Stimulated activated naive CD8-positive, alpha-beta T cell treated with anti-CD3 and anti-CD28 coated beads, Interleukin-15, Interleukin-2, amounts not matched to agents 100 U/mL and 50 U/mL, for 24 hours (primary cell): ENCODE results near the gene RPS3.

Experiments
- ATAC-seq: fragments of 150-1000 bp; cut with Tn5 transposase; one replicate; pipeline ENCODE4 v1.10.0; 2021
- DNase-seq: peaks from one replicate; pipeline ENCODE4 v3.0.0; 2021

RPS3 gene

DNA sequence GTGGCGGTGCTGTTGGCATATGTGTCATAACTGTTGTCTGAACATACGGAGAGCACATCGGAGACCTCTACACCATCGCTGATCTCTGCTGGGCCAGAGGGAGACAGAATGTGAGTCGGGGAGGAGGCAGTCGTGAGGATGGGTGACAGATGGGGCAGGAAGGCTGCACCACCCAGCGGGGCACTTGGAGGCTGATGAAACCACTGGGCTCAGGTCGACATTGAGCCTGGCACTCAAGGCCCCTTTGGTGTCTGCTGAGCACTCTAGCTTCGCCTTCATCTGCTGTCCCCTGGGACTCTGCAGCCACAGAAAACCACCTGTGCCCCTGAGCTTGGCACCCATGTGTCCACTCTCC, 36.2 kb downstream of the RPS3 start:
- DNase-seq (no peak), ATAC-seq (no peak)

DNA sequence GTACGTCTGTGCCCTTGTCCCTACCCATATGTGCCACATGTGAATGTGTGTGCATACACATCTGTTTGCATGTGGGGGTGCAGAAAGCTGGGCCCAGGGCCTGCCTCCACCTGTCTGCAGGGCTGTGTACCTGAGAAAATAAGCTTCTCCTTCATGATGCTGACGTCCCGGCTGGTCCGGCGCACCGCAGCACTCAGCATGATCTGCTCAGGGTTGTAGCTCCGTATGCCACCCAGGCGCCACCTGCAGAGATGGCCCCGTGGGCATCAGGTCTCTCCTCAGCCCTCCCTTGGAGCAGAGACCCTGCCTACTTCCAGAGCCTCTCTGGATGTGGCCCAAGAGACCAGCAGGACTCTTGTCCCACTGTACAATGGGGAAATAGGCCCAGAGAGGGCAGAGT, 37.5 kb downstream of the RPS3 start:
- DNase-seq (no peak), ATAC-seq (no peak)

DNA sequence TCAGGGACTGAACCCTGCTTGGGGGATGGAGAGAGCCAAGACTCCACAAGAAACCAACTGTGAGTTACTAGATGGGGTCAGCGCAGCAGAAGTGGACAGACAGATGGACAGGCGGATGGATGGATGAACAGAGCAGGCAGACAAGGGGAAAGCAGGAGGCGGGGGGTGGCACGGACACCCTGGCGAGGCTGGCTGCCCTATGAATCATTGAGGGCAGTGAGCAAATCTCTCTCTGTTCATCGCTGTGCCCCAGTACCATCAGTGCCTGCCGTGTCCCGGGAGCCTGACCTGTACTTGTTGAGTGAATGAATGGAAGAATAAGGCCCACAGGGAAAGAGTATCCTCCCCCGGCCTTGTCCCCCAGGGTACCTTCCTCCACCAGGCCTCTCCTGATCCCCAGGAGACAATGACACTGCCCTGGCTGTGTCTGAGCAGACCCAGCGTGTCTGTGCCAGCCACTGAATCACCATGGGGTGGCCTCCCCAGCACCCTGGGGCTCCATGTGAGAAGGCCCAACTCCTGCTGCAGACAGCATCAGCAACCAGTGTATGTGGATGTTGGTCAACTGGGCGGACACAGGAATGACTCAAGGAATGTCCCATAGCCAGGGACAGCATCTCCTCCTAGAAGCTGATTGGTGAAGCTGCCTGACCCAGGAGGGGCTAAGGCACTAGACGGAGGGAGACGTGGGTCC, 38.8 kb downstream of the RPS3 start:
- ATAC-seq = no peak
- DNase-seq = no peak

DNA sequence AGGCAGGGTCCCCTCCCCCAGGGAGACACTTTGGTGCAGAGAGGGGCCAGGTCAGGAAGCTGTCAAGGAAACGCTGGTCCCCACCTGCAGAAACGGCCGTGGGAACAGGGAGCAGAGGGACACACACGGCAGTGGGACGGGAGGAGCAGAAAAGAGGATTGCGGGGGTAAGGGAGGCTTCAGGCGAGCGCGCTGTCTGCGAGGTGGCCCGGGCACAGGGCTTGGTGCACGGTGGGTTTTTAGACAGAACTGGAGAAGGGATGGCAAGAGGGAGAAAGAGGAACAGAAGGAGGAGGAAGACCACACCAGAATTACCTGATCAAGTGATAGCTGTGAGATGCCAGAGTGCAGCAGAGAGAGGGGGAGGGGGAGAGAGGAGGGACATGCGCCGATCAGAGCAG, 39.7 kb downstream of the RPS3 start:
- DNase-seq (no peak), ATAC-seq (no peak)

DNA sequence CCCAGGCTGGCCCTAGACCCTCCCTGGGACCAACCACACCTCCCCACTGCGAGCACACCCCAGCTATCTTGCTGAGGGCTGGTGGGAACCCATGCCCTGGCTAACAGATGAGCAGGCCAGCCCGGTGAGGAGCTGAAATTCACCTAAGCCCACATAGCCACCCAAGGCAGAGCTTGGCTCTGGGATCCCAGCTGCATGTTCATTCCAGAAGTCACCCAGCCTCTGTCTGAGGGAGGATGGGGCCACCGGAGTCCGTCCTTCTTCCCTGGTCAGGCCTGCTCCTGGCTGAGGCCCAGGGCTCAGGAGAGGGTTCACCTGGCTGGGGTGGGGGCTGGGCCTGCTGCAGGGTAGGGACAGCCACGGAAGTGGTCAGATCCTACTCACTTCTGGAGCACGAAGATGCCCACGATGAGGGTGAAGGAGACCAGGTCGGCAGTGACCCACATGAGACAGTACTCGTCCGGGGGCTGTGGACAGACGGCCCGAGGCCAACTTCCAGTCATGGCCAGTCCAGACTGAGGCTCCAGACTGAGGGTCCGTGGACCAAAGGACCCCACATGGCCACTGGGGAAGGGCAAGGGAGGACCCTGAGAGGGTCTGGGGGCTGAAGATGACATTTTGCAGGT, 40.3 kb downstream of the RPS3 start:
- ATAC-seq (no peak), DNase-seq (no peak)

DNA sequence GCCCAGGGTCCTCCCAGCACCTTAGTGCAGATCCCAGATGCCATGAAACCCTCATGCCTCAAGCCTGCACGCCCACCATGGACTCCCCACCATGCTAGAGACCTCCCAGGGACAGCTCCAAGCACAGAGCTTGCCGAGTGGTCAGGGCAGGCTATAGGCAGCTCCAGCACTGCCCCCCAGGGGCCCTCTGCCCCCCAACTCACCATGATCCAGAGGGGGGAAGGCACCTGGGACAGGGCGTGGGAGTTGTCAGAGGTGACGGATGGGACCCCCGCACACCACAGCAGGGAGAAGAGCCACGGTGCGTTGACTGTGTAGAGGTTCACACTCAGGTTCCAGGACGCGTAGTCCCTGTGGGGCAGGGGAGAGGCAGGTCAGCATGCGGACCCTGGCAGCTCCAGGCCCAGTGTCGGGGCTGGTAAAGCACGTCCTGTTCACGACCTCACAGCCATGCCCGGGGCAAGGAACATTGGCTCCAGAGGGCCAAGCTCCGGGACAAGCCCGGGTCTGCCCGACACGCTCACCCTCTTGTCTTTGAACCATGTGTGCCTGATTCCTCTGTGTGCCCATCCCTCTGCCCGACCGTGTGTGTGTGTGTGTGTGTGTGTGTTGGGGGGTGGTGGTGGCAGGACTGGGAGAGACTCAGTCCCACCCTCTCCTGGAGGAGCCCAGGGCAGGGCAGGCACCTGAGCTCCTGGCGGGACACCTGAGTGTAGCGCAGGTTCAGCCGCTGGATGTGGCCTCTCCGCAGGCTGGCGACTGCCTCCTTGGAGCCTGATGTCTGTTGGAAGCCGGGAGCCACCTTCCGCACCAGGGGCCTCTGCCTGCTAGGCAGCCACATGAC, 41.9 kb downstream of the RPS3 start:
- ATAC-seq (no peak), DNase-seq (no peak)

DNA sequence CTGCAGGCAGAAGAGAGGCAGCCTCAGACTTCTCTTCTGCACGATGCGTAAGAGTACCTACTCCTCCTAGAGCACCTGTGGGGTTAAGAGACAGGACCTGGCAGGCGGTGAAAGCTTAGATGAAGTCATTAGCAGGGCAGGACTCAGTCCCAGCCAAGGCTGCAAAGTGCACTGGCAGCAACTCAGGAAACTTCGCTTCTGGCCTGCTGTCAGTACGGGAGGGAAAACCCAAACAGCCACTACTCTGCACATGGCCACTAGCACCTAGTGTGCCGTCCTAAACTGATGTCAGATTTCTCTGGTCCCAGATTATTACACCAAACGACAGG, 42.5 kb downstream of the RPS3 start:
- DNase-seq (no peak), ATAC-seq (no peak)

DNA sequence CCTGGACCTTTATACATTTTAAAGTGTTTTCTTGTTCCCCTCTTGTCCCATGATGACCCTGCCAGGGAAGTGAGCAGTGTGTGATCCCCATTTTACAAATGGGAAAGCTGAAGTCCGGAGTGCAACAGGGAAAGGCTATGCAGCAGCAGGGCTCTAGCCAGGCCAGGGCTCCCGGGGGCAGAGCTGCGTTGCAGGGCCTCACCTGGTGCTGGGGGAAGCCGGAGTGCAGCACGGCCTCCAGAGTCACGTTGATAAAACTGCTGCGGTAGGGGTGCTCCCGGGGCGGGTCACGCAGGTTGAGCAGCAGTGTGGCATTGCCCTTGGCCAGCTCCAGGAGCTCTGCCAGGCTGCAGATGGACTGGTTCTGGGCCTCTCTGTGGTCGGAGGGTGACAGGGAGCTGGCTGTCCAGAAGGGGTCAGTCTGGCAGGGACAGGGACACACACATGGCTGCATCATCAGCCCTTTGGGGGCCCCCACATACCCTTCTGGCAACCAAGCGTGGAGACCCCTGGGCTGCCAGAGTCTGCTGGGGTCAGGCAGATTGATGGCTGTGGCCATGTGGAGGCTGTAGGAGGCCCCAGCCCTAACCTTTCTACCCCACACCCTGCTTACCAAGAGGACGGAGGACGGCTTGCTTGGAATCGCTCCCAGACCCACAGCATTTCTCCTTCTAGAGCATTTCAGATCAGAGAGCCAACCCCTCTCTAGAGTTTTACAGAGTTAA, 43.0 kb downstream of the RPS3 start:
- DNase-seq (no peak), ATAC-seq (no peak)

DNA sequence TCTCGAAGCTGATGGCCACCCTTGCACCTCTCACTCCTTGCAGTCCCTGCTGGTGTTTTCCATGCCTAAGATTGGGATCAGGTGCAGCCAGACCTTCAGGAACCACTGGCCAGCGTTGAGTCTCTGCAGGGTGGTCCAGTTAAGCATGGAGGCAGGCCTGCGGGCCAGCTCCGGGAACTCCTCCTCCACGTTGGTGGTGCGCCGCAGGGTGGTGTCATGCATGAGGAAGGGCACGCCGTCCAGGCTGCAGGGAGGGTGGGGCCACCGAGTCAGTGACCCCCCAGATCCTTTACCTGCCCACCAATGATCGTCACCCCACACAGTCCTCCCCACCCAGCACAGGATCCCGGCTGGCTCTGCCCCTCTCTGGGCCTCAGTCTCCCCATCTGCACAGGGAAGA, 43.7 kb downstream of the RPS3 start:
- ATAC-seq (no peak), DNase-seq (no peak)

DNA sequence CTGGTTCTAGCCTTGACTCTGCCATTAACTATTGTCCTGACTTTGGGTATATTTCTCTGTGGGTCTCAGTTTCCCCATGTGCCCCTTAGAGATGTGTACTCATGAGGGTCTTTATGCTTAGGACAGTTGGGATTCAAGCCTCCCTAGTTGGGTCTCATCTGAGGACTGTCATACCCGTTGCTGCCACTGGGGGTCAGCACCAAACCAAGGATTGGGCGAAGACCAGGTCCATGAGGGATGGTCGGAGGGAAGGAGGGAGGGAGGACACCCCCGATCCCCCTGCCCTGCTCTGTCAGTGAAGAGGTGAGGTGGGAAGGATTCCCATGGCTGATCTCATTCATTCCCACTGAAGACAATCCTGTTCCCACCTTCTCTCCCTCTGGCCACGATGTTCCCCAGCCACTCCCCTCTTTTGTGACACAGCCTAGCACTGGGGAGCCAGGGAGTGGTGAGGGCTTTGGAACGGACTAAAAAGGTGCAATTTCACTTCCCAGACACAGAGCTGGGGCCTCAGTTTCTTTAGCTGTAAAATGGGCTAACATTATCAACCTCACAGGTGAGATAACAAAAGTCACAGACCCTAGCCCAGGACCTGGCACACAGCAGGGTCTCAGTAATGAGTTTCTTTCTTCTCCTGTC, 46.1 kb downstream of the RPS3 start:
- ATAC-seq = peak; percentile 69
- peak; percentile 82 for DNase-seq

DNA sequence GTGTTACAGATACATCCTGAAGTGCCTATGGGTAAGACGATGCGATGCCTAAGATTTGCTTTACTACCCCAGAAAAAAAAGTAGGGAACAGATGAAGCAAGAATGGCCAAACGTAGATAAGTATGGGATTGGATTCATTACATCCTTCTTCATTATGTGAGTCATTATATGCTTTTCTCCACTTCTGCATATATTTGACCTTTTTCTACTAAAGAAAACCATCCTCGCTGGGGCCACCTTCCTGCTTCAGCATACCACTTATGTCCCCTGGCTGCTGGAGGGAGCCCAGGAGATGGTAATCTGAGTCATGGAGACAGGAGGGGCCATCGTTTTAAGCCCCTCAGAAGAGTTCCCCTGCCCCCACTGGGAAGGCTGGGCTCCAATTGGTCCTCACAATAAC, 48.1 kb downstream of the RPS3 start:
- no peak for DNase-seq
- ATAC-seq = no peak

DNA sequence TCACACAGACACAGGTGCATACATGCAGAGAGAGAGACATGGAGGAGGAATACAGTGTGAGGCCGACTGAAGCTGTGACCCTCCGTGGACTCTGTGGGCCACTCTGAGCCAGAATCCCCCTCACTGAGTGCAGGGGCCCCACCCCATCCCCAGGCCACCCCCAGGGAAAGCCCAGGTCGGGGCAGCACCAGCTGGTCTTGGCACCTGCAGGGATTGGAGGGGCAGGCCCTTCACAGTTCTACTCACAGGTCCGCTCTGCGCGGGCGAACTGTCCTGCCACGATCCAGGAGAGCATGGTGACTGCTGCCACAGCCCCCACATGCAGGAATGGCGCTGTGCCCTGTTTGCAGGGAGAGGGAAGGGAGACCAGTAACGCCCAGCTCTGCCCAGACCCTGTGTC, 50.0 kb downstream of the RPS3 start:
- ATAC-seq (no peak), DNase-seq (no peak)

DNA sequence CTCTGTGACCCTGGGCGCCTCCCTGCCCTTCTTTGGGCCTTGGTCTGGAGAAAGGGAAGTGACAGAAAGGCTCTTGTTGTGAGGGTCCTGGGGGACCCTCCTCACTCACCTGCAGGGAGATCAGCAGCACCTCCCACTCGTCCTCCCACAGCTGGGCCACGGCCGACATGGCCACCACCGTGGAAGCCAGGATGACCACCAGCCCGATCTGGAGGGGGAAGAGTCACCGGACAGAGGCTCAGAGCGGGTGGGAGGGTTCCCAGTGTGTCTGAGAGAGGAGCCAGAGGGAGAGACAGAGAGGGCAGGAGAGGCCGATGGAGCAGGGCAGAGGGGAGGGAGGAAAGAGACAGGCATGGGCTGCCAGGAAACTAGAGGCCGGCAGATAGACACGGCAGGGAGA, 50.5 kb downstream of the RPS3 start:
- ATAC-seq (no peak), DNase-seq (no peak)

DNA sequence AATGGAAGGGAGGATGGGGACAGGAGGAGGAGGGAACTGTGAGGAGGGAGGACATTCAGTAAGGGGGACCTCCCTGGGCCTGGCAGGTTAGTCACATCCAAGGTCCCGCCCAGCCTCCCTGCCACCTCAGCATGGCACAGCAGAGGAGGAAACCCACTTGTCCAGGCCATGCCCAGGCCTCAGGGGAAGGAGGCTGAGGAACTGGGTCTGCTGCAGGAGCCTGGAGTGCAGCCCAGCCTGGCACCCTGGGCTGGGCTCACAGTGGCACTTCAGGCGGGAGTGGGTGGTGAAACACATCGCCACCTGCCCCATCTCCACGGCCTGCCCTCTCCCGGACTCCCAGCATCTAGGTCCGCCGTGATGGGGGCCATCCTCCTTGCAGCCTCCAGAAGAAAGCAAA, 50.9 kb downstream of the RPS3 start:
- ATAC-seq (no peak), DNase-seq (no peak)

DNA sequence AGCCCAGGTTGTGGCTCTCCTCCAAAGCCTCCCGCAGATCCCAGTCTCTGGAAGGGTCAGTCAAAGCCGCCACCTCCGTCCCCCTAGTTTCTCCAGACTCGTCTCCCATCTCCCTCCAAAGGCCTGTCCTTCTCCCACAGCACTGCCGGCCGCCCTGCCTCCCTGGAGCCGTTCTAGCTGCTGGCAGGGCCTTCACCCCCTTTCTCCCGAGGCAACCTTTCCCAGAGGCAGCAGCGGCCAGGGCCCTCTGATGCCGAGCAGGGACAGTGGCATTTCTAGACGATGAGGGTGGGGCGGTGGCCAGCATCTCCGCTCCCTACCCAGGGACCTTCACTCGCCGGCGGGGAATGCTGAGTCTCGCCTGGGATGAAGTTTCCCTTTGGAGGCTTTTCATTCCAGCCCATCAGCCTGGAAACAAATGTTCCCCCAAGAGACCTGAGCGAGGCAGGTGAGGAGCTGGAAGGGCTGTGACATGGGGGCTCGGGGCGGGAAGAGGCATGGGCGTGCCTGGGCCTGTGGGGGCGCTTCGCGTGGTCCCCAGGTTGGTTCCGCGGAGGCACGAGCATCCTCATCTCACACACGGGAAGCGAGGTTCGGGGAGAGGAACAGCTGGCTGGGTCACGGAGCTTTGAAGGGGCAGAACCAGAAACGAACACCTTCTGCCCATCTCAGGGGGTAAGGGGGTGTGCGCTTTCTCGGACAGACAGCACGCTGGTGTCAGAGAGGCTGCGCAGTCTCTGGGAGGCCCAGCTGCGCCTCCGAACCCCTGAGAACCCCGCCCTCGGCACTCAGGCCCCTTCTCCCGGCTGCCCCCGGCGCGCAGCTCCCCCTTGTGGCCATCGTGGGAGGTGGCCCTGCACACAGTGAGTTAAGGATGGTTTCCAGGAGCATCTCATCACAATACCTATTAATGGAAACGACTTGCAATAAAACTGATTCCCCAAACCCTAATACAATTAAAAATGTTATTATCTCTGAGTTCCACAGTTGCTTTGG, 51.8 kb downstream of the RPS3 start:
- DNase-seq (peak; percentile 70), ATAC-seq (peak; percentile 32)

DNA sequence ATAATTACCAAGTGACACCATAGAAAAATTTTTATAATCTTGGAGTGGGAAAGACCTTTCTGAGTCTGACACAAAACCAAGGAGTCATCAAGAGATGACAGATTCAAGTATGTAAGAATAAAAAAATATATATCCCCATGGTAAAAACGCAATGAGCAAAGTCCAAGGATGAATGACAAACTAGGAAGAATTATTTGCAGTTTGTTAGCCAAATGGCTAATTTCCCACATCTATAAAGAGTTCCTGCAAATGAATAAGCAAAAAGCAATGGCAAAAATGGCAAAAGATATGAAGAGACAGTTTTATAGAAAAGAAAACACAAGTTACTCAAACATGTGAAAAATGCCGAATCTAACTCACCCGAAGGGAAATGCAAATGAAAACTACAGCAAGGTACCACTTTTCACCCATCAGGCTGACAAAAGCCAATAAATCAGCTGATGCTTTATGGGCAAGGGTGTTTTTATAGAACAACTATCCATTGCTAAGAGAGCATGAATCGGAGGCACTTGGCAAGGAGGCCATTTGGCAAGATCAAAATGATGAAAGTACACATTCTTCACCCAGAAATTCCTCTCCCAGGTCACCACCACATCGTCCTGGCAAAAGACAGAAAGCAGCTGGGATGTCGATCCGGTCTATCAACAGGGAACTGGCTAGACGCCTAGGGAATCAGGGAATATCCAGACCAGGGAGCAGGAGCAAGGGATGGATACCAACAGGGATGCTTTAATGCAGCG, 54.8 kb downstream of the RPS3 start:
- no peak for DNase-seq

DNA sequence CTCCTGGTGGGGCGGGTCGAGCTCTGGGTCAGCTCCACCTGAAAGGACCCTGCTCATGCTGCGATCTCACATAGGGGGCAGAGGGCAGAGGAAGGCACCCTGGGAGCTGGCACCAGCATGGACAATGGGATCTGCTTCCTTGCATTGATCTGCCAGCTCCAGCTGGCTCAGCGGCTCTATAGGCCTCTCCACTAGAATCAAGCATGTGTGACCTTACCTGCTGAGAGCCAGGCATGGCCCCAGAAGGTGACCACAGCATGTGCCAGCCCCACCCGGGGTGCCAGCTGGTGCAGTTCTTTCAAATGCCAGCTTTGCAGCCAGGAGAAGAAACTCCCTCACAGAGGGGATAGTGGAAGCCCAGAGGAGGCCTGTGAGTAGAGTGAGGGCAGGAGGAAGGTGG, 55.7 kb downstream of the RPS3 start:
- DNase-seq (no peak), ATAC-seq (no peak)

More for the DNA sequence above, 54.8 kb downstream of the RPS3 start:
- ATAC-seq = no peak
